Endothelial cell of umbilical vein (primary cell): ENCODE results near the gene CEP72. TPM values are rescaled to one million over a fixed set of nuclear protein-coding genes. Genes with fewer than 3 reads are reported as not detected.

ENCODE experiments used
- BruUV-seq: library from RNA; stranded (reverse); fragments of 400-500 nt; replicated peaks from 2 replicates; lab custom pipeline; 2021; lab: Mats Ljungman, UMichigan
- CTCF ChIA-PET: fragments of 300-600, 350-600 bp; sonication (Branson Sonifier 250); formaldehyde crosslinking; loops from one replicate; lab custom pipeline; 2021; ENCODE audit warnings: antibody characterized with exemption, inconsistent platforms; lab: Charles Lee
- POLR2A ChIA-PET: fragments of 300-600, 350-600 bp; sonication (Branson Sonifier 250); formaldehyde crosslinking; loops from one replicate; lab custom pipeline; 2021; ENCODE audit warnings: antibody characterized with exemption, inconsistent platforms; lab: Charles Lee
- DNase-seq: peaks from one replicate; pipeline ENCODE4 v3.0.0-alpha.2; 2011; ENCODE audit warnings: low read depth, low spot score
- FAIRE-seq: peaks from 2 replicates; lab custom pipeline; 2011; peaks lifted over from hg19 to GRCh38; lab: Jason Lieb, UNC
- H2AFZ ChIP-seq: 2 replicates; pipeline ENCODE4 v1.6.0; 2012; ENCODE audit warnings: low read depth, low read length, control low read depth, inconsistent platforms
- H3K27ac ChIP-seq: 2 replicates; pipeline ENCODE4 v1.5.1; 2011; ENCODE audit warnings: low read depth, mild to moderate bottlenecking, control low read depth, low read length, moderate library complexity; ENCODE audit not compliant: insufficient read depth
- H3K27me3 ChIP-seq, 2 experiments: 2 replicates each; pipeline versions ENCODE4 v1.6.0 to v1.6.1; 2011; ENCODE audit warnings: low read length in 2 of 2, mixed read lengths in 1 of 2; ENCODE audit not compliant: control insufficient read depth in 2 of 2, insufficient read depth in 2 of 2
- H3K36me3 ChIP-seq, 2 experiments: 2 replicates in 1 of 2; 3 replicates in 1 of 2; pipeline ENCODE4 v1.5.1; 2011; ENCODE audit warnings: low read length in 2 of 2, mild to moderate bottlenecking in 1 of 2, moderate library complexity in 1 of 2; ENCODE audit not compliant: control insufficient read depth in 2 of 2, insufficient read depth in 2 of 2; ENCODE audit errors: extremely low read depth in 1 of 2
- H3K4me1 ChIP-seq: 3 replicates; pipeline ENCODE4 v1.5.1; 2011; ENCODE audit warnings: mild to moderate bottlenecking, low read length; ENCODE audit not compliant: control insufficient read depth, insufficient read depth; ENCODE audit errors: extremely low read depth
- H3K4me2 ChIP-seq: 2 replicates; pipeline ENCODE4 v1.6.1; 2011; ENCODE audit warnings: low read length, control low read depth, mixed read lengths; ENCODE audit not compliant: insufficient read depth
- H3K4me3 ChIP-seq, 3 experiments: fragments of 200-600 bp in 1 of 3; sonication (generic), shearing (Covaris generic) in 1 of 3; replicated peaks in 1 of 3; 2 replicates each; pipeline ENCODE4 v1.5.1; 2011 to 2016; ENCODE audit warnings: control low read depth in 3 of 3, low read length in 3 of 3, mild to moderate bottlenecking in 2 of 3, inconsistent platforms in 1 of 3, low read depth in 1 of 3, moderate library complexity in 1 of 3; ENCODE audit not compliant: insufficient read depth in 1 of 3
- H3K79me2 ChIP-seq: 2 replicates; pipeline ENCODE4 v1.6.0; 2012; ENCODE audit warnings: low read length, inconsistent platforms; ENCODE audit not compliant: control insufficient read depth, insufficient read depth
- H3K9ac ChIP-seq: replicated peaks from 2 replicates; pipeline ENCODE3; 2011; ENCODE audit warnings: low read length, control low read depth; ENCODE audit not compliant: insufficient read depth; ENCODE audit errors: extremely low read depth
- H3K9me1 ChIP-seq: replicated peaks from 3 replicates; pipeline ENCODE4 v1.6.0; 2011; ENCODE audit warnings: mild to moderate bottlenecking, low read length; ENCODE audit not compliant: control insufficient read depth, insufficient read depth; ENCODE audit errors: extremely low read depth
- H3K9me3 ChIP-seq: replicated peaks from 2 replicates; pipeline ENCODE4 v1.5.1; 2012; ENCODE audit warnings: low read length, inconsistent platforms; ENCODE audit not compliant: control insufficient read depth, insufficient read depth
- H4K20me1 ChIP-seq: replicated peaks from 2 replicates; pipeline ENCODE3; 2011; ENCODE audit warnings: mild to moderate bottlenecking, low read length; ENCODE audit not compliant: control insufficient read depth, insufficient read depth; ENCODE audit errors: extremely low read depth
- CTCF ChIP-seq, 2 donors: IDR thresholded peaks; 1 replicate in 1 of 2; 2 replicates in 1 of 2; pipeline ENCODE4 v1.5.1; 2011; ENCODE audit warnings: low read length in 2 of 2, mild to moderate bottlenecking in 2 of 2, moderate library complexity in 2 of 2, control low read depth in 1 of 2, inconsistent platforms in 1 of 2, low read depth in 1 of 2; ENCODE audit not compliant: insufficient read depth in 1 of 2; ENCODE audit errors: extremely low read depth in 1 of 2
- EZH2 ChIP-seq: IDR thresholded peaks from 2 replicates; pipeline ENCODE4 v1.6.1; 2012; ENCODE audit warnings: borderline replicate concordance, low read depth, mild to moderate bottlenecking, moderate library complexity, low read length, inconsistent platforms; ENCODE audit not compliant: severe bottlenecking
- FOS ChIP-seq: IDR thresholded peaks from 2 replicates; pipeline ENCODE4 v1.6.1; 2011; ENCODE audit warnings: mild to moderate bottlenecking, low read length, moderate library complexity, borderline replicate concordance; ENCODE audit not compliant: insufficient read depth
- GATA2 ChIP-seq: IDR thresholded peaks from 2 replicates; pipeline ENCODE4 v1.7.0; 2011; ENCODE audit warnings: low read depth, mild to moderate bottlenecking, moderate library complexity, mixed read lengths, low read length; ENCODE audit not compliant: insufficient read length, insufficient read depth
- JUN ChIP-seq: IDR thresholded peaks from 2 replicates; pipeline ENCODE4 v1.6.1; 2011; ENCODE audit warnings: borderline replicate concordance, low read depth; ENCODE audit not compliant: insufficient read length, insufficient read depth
- MAX ChIP-seq: IDR thresholded peaks from 2 replicates; pipeline ENCODE4 v1.6.1; 2011; ENCODE audit not compliant: insufficient read depth, insufficient read length
- MYC ChIP-seq: IDR thresholded peaks from one replicate; pipeline ENCODE4 v1.6.1; 2011; ENCODE audit warnings: mild to moderate bottlenecking, low read depth, low read length
- POLR2A ChIP-seq: IDR thresholded peaks from 2 replicates; pipeline ENCODE4 v1.6.1; 2012; ENCODE audit warnings: low read depth, mild to moderate bottlenecking, control low read depth, low read length
- POLR2AphosphoS5 ChIP-seq: IDR thresholded peaks from 2 replicates; pipeline ENCODE4 v1.6.1; 2012; ENCODE audit warnings: low read depth, mild to moderate bottlenecking, control low read depth, low read length, moderate library complexity; ENCODE audit not compliant: insufficient read depth
- dilution Hi-C: fragments of 300-500 bp; cut with MboI; formaldehyde crosslinking; loops from one replicate; pipeline ENCODE4 v1.15.0; 2019; ENCODE audit warnings: low sequenced_read_pairs; ENCODE audit not compliant: extremely low pct_ligation_motif_present
- intact Hi-C: fragments of 100-400 bp; cut with micrococcal nuclease; formaldehyde crosslinking; loops from one replicate; pipeline ENCODE4 v1.10.0; 2022
- polyA plus RNA-seq, 4 experiments: library from polyadenylated mRNA; depleted of rRNA in 3 of 4; stranded (reverse) in 3 of 4; unstranded in 1 of 4; fragments of >200 nt; gene quantifications; 2 replicates each; pipeline versions ENCODE4 v1.2.1 to v1.2.3, GENCODE V29; 2011 to 2012; ENCODE audit warnings: missing spikeins in 1 of 4
- total RNA-seq: library from RNA; stranded (reverse); gene quantifications from 2 replicates; pipeline ENCODE4 v1.2.3, GENCODE V29; 2021

Gene CEP72
- total and polyA plus RNA-seq, 2 donors (not counting 3 experiments of a cell fraction or from before 2014, with no cell fraction given): 2.9 to 9.5 TPM

- H3K9me3 ChIP-seq: no peaks in the 10 kb centered on the region
- DNase-seq: no peak
- FAIRE-seq: no peak
- no peaks in the 10 kb centered on the region for H3K9me1 ChIP-seq
- H3K27me3 ChIP-seq: no peaks in the 10 kb centered on the region
- H2AFZ ChIP-seq: no peak overlapping the region
- no TSS peak for BruUV-seq
- H3K9ac ChIP-seq: no peak overlapping the region
- H3K79me2 ChIP-seq: no peaks in the 10 kb centered on the region
- no peaks in the 10 kb centered on the region for H3K4me1 ChIP-seq
- no peak for TF ChIP-seq CTCF (IDR thresholded peaks at IDR 0.05; ENCODE audit: extremely low read depth in 1 of 2, insufficient read depth in 1 of 2, low read depth in 1 of 2, low read length in 2 of 2)
- TF ChIP-seq FOS: no peak
- TF ChIP-seq POLR2A: no peak
- TF ChIP-seq JUN: no peak
- TF ChIP-seq MAX: no peak
- no peak for TF ChIP-seq POLR2AphosphoS5
- no peak for TF ChIP-seq GATA2
- TF ChIP-seq MYC: no peak
- no peak for TF ChIP-seq EZH2
- intact Hi-C loops (no loop called here), dilution Hi-C loops (no loop called here)
- POLR2A ChIA-PET: no interaction called here
- H3K27ac ChIP-seq: no peak overlapping the region
- CTCF ChIA-PET: no interaction called here
- H3K36me3 ChIP-seq: peaks cover 4 to 7% of the 10 kb centered on the region in 2 experiments
- no peaks in the 10 kb centered on the region for H4K20me1 ChIP-seq
- H3K4me2 ChIP-seq: no peak overlapping the region
- no peak overlapping the region for H3K4me3 ChIP-seq
Observed at GRCh38 chr5:643811-644271, 31.7 kb downstream of the CEP72 start.
